Liver (tissue), 9 donors: ENCODE data around the gene TSHR. TPM values are rescaled to one million over a fixed set of nuclear protein-coding genes. Genes with fewer than 3 reads are reported as not detected.

ENCODE experiments used
- DNase-seq: peaks from one replicate; pipeline ENCODE4 v3.0.0-alpha.2; 2017; ENCODE audit warnings: low spot score
- H3K27ac ChIP-seq, 2 donors: one replicate each; pipeline ENCODE4 v1.7.0; 2013; ENCODE audit warnings: inconsistent platforms in 2 of 2, low read length in 2 of 2, control low read depth in 1 of 2, low read depth in 1 of 2, mild to moderate bottlenecking in 1 of 2
- H3K27me3 ChIP-seq, 4 donors: one replicate each; pipeline versions ENCODE4 v1.6.1 to v1.7.0; 2013; ENCODE audit warnings: low read length in 3 of 4, inconsistent platforms in 1 of 4, mild to moderate bottlenecking in 1 of 4, moderate library complexity in 1 of 4; ENCODE audit not compliant: control insufficient read depth in 4 of 4, insufficient read depth in 4 of 4
- H3K36me3 ChIP-seq, 4 donors: one replicate each; pipeline versions ENCODE4 v1.6.1 to v1.7.0; 2013; ENCODE audit warnings: low read length in 3 of 4, mild to moderate bottlenecking in 3 of 4, low read depth in 1 of 4, moderate library complexity in 1 of 4; ENCODE audit not compliant: control insufficient read depth in 4 of 4, insufficient read depth in 3 of 4
- H3K4me1 ChIP-seq, 4 donors: one replicate each; pipeline versions ENCODE4 v1.6.1 to v1.7.0; 2013; ENCODE audit warnings: low read length in 3 of 4, mild to moderate bottlenecking in 3 of 4, moderate library complexity in 1 of 4; ENCODE audit not compliant: control insufficient read depth in 4 of 4, insufficient read depth in 4 of 4
- H3K4me3 ChIP-seq, 3 donors: one replicate each; pipeline versions ENCODE4 v1.6.1 to v1.7.0; 2013; ENCODE audit warnings: low read length in 3 of 3, control low read depth in 1 of 3, low read depth in 1 of 3, mild to moderate bottlenecking in 1 of 3
- H3K9ac ChIP-seq, 2 donors: one replicate each; pipeline ENCODE4 v1.7.0; 2013; ENCODE audit warnings: low read length in 2 of 2, mild to moderate bottlenecking in 2 of 2, moderate library complexity in 2 of 2, control low read depth in 1 of 2, low read depth in 1 of 2
- H3K9me3 ChIP-seq, 4 donors: one replicate each; pipeline versions ENCODE4 v1.6.1 to v1.7.0; 2013; ENCODE audit warnings: low read length in 3 of 4; ENCODE audit not compliant: control insufficient read depth in 4 of 4
- EGR1 ChIP-seq, 2 donors: IDR thresholded peaks; 2 replicates each; pipeline ENCODE4 v1.6.1; 2016 to 2018; ENCODE audit warnings: antibody characterized with exemption in 2 of 2, low read depth in 2 of 2
- FOXA1 ChIP-seq: IDR thresholded peaks from 2 replicates; pipeline ENCODE4 v1.6.1; 2016; ENCODE audit warnings: antibody characterized with exemption
- FOXA2 ChIP-seq: IDR thresholded peaks from 2 replicates; pipeline ENCODE4 v1.6.1; 2016; ENCODE audit warnings: antibody characterized with exemption
- GABPA ChIP-seq, 2 donors: IDR thresholded peaks in 1 of 2; conservative IDR thresholded peaks in 1 of 2; 2 replicates each; pipeline ENCODE4 v1.6.1; 2016; ENCODE audit warnings: antibody characterized with exemption in 2 of 2, mild to moderate bottlenecking in 1 of 2, moderate library complexity in 1 of 2
- HNF4G ChIP-seq: IDR thresholded peaks from 2 replicates; pipeline ENCODE4 v1.6.1; 2016; ENCODE audit warnings: antibody characterized with exemption
- NR2F2 ChIP-seq: IDR thresholded peaks from 2 replicates; pipeline ENCODE4 v1.6.1; 2016; ENCODE audit warnings: antibody characterized with exemption
- RAD21 ChIP-seq, 2 donors: IDR thresholded peaks; 2 replicates each; pipeline ENCODE4 v1.6.1; 2016; ENCODE audit warnings: antibody characterized with exemption in 2 of 2, mild to moderate bottlenecking in 2 of 2
- RXRA ChIP-seq, 2 donors: IDR thresholded peaks; 2 replicates each; pipeline ENCODE4 v1.6.1; 2017 to 2018; ENCODE audit warnings: antibody characterized with exemption in 2 of 2, mild to moderate bottlenecking in 1 of 2
- SP1 ChIP-seq: IDR thresholded peaks from 2 replicates; pipeline ENCODE4 v1.6.1; 2018; ENCODE audit warnings: antibody characterized with exemption, mild to moderate bottlenecking
- YY1 ChIP-seq: IDR thresholded peaks from 2 replicates; pipeline ENCODE4 v1.6.1; 2016; ENCODE audit warnings: antibody characterized with exemption, mild to moderate bottlenecking
- WGBS: extraction: QIAGEN DNeasy Blood & Tissue Kit; methylation state at CpG from one replicate; pipeline ENCODE4 v1.1.7; 2013; 5-methylcytosine and 5-hydroxymethylcytosine counted together
- polyA plus RNA-seq, 2 donors: library from polyadenylated mRNA; stranded (reverse) in 1 of 2; unstranded in 1 of 2; fragments of 200-250 nt in 1 of 2; fragments of >200 nt in 1 of 2; fragmentation: Nextera tagmentation in 1 of 2; extraction: Ambion mirVana in 1 of 2; gene quantifications; one replicate each; pipeline versions ENCODE4 v1.2.1 to v1.2.3, GENCODE V29; 2013 to 2015
- total RNA-seq, 2 donors: library from RNA; depleted of rRNA; stranded (reverse); fragments of >200 nt; gene quantifications; one replicate each; pipeline ENCODE4 v1.2.3, GENCODE V29; 2014
- TF ChIP-seq, protein P1 (sequence below): IDR thresholded peaks from 2 replicates; pipeline ENCODE4 v1.6.1; 2016; ENCODE audit warnings: antibody characterized with exemption, mild to moderate bottlenecking
- TF ChIP-seq, protein P2 (sequence below): IDR thresholded peaks from 2 replicates; pipeline ENCODE4 v1.6.1; 2016; ENCODE audit warnings: antibody characterized with exemption
- TF ChIP-seq, protein P3 (sequence below): IDR thresholded peaks from 2 replicates; pipeline ENCODE4 v1.6.1; 2016; ENCODE audit warnings: antibody characterized with exemption
- donor health status: healthy.
- donor health status: healthy.
- donor health status: healthy.
- donor health status: healthy.
- donor health status: healthy.

TSHR gene
- total and polyA plus RNA-seq, 4 donors: 0.08 to 3.2 TPM; not detected in 2

DNA sequence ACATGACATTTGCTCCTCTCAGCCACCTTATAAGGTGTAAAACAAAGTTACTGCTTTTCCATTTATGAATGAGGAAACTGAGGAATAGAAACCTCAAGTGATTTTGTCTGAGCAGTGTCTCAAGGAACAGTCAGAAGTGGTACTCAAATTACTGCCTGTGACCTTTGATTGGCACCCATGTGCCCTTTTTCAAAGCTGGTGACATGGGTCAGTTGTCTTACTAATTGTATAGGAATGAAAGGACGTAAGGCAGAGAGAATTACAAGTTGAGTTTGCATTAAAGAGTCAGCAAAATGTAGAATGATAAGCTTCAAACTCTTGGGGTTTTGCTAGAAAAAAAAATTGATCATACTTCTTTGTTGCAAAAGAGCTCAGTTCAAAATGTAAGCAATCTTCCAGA, 136.2 kb downstream of the TSHR start:
- Histone ChIP-seq H3K27ac (no peak overlapping the region), H3K36me3 (peaks cover 2 to 18% (median 13%) of the 10 kb centered on the region in 4 donors), H3K4me1 (peaks cover 0 to 8% (median 3%) of the 10 kb centered on the region in 4 donors), H3K9ac (no peak overlapping the region), H3K27me3 (no peaks in the 10 kb centered on the region), H3K9me3 (no peaks in the 10 kb centered on the region), H3K4me3 (no peak overlapping the region)
- WGBS: 89% methylated on average over 1 of the region's 1 CpG
- no peak for DNase-seq
- TF ChIP-seq FOXA1: no peak
- TF ChIP-seq, protein P1, sequence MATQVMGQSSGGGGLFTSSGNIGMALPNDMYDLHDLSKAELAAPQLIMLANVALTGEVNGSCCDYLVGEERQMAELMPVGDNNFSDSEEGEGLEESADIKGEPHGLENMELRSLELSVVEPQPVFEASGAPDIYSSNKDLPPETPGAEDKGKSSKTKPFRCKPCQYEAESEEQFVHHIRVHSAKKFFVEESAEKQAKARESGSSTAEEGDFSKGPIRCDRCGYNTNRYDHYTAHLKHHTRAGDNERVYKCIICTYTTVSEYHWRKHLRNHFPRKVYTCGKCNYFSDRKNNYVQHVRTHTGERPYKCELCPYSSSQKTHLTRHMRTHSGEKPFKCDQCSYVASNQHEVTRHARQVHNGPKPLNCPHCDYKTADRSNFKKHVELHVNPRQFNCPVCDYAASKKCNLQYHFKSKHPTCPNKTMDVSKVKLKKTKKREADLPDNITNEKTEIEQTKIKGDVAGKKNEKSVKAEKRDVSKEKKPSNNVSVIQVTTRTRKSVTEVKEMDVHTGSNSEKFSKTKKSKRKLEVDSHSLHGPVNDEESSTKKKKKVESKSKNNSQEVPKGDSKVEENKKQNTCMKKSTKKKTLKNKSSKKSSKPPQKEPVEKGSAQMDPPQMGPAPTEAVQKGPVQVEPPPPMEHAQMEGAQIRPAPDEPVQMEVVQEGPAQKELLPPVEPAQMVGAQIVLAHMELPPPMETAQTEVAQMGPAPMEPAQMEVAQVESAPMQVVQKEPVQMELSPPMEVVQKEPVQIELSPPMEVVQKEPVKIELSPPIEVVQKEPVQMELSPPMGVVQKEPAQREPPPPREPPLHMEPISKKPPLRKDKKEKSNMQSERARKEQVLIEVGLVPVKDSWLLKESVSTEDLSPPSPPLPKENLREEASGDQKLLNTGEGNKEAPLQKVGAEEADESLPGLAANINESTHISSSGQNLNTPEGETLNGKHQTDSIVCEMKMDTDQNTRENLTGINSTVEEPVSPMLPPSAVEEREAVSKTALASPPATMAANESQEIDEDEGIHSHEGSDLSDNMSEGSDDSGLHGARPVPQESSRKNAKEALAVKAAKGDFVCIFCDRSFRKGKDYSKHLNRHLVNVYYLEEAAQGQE: no peak

DNA sequence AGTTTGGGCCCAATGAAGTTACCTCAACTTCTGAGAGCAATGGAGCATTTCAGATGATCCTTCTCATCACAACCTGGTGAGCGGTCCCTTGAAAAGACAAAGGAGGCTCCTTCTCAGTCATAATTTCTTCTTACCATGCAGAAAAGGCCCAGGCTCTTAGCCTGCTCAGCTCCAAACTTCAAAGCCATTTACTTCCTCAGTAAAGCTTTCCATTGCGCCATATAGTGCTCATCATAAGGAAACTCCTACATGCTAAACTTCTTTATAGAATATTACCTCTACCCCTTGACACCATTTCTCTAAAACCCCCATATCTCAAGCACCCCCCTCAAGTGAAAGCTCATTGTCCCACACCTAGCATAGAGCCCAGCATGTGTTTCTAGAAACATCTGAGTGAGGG, 138.2 kb downstream of the TSHR start:
- Histone ChIP-seq H3K4me1 (peaks cover 0 to 10% (median 4%) of the 10 kb centered on the region in 4 donors), H3K4me3 (no peak overlapping the region), H3K27me3 (no peaks in the 10 kb centered on the region), H3K9me3 (no peaks in the 10 kb centered on the region), H3K36me3 (peaks cover 2 to 16% (median 12%) of the 10 kb centered on the region in 4 donors), H3K27ac (no peak overlapping the region), H3K9ac (no peak overlapping the region)
- 95% methylated on average over 2 of the region's 2 CpGs for WGBS
- no peak for DNase-seq
- TF ChIP-seq HNF4G (no peak), FOXA2 (no peak), RXRA (IDR thresholded peaks at IDR 0.05) (no peak), NR2F2 (no peak)

DNA sequence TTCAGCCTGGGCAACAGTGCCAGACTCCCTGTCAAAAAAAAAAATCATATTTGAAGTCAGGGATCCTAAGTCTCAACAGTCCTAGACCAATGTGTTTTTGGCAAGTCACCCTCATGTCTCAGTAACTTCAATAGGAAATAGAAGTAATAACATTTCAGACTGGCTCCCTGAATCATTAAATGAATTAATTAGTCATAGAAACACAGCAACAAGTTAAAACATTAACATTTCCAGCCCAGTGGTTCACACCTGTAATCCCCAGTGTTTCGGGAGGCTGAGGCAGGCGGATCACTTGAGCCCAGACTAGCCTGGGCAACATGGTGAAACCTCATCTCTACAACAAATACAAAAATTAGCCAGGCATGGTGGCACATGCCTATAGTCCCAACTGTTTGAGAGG, 140.1 kb downstream of the TSHR start:
- no peak overlapping the region for H3K27ac ChIP-seq
- no peaks in the 10 kb centered on the region for H3K9me3 ChIP-seq
- no peaks in the 10 kb centered on the region for H3K27me3 ChIP-seq
- H3K4me3 ChIP-seq: no peak overlapping the region
- no peak for DNase-seq
- H3K36me3 ChIP-seq: peaks cover 2 to 22% (median 13%) of the 10 kb centered on the region in 4 donors
- no peak overlapping the region for H3K9ac ChIP-seq
- TF ChIP-seq EGR1 (IDR thresholded peaks at IDR 0.05; ENCODE audit: low read depth in 2 of 2): no peak
- no peak for TF ChIP-seq GABPA (IDR thresholded peaks at IDR 0.05 in 1 of 2, conservative IDR thresholded peaks at IDR 0.05 in 1 of 2)
- TF ChIP-seq RAD21 (IDR thresholded peaks at IDR 0.05): no peak
- no peak for TF ChIP-seq RXRA (IDR thresholded peaks at IDR 0.05)
- TF ChIP-seq YY1: no peak
- TF ChIP-seq, protein P1: no peak
- no peak for TF ChIP-seq HNF4G
- no peak for TF ChIP-seq FOXA1
- TF ChIP-seq, protein P2, sequence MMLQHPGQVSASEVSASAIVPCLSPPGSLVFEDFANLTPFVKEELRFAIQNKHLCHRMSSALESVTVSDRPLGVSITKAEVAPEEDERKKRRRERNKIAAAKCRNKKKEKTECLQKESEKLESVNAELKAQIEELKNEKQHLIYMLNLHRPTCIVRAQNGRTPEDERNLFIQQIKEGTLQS: no peak
- TF ChIP-seq, protein P3, sequence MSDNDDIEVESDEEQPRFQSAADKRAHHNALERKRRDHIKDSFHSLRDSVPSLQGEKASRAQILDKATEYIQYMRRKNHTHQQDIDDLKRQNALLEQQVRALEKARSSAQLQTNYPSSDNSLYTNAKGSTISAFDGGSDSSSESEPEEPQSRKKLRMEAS: no peak
- no peak for TF ChIP-seq SP1
- no peak for TF ChIP-seq NR2F2
- peaks cover 0 to 10% (median 4%) of the 10 kb centered on the region in 4 donors for H3K4me1 ChIP-seq
- 99% methylated on average over 2 of the region's 2 CpGs for WGBS
